Measurements from ENCODE around the gene PAQR9.

DNA sequence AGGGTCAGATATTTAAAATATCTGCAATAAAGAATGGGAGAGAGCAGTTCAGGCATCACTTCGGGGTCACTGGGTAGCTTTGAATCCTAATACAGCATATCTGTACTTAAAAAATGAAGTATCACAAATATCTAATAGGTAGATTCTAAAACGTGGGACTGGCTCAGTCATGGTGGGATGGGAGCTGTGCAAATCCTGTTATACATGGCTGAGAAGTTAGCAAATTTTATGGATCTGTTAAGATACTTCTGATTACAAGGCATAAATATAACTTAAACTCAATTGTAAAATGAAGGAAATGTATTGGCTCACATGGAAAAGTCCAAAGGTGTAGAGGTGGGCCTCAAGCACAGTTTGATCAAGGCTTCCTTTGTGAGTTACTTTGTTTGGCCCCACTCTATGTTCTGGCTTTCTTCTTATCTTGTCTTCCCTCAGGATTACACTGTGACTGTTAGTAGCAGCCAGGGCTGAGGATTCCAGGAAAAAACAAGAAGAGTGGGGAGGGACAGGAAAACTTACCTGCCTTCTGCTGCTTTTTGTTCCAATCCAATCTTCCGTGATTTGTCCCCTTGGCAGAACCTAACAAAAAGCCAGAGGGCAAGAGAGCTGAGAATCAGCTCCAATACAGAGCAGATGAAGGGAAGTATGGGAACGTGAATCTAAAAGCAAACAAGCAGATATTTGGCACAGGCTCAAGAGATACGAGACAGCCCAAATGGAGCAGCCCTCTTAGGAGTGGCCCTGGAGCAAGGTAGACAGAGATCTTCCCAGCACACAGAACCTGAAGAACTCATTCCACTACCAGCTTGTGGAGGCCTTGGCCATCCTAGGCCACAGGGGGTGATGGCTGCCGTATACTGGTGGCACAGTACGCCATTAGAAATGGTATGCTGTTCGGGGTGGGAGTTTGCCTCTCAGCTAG, 10.9 kb downstream of the PAQR9 start:
- no peak for TF ChIP-seq TAF1 (IDR thresholded peaks at IDR 0.05; ENCODE audit: borderline replicate concordance, low read depth, low read length)
- TF ChIP-seq POLR2AphosphoS5 (IDR thresholded peaks at IDR 0.05; ENCODE audit: low read depth, low read length), result no peak
- TF ChIP-seq POLR2A (IDR thresholded peaks at IDR 0.05; ENCODE audit: low read depth, low read length), result no peak
